Ovary (tissue), 9 donors: ENCODE data around the gene SPOCK1. TPM values are rescaled to one million over a fixed set of nuclear protein-coding genes. Genes with fewer than 3 reads are reported as not detected.

Experiments used
- DNase-seq, 5 donors: peaks; one replicate each; pipeline ENCODE4 v3.0.0-alpha.2; 2019 to 2020
- H3K27ac ChIP-seq, 2 donors: fragments of 200-600 bp; one replicate each; pipeline versions ENCODE4 v1.5.1 to v1.8.0; 2019 to 2022
- H3K27me3 ChIP-seq: fragments of 200-600 bp; one replicate; pipeline ENCODE4 v1.8.0; 2022
- H3K36me3 ChIP-seq: fragments of 200-600 bp; sonication (generic); one replicate; pipeline ENCODE4 v1.5.1; 2019
- H3K4me1 ChIP-seq: one replicate; pipeline ENCODE4 v1.8.1; 2013; ENCODE audit warnings: mild to moderate bottlenecking, moderate library complexity; ENCODE audit not compliant: insufficient read depth
- H3K4me3 ChIP-seq: fragments of 200-600 bp; sonication (generic); one replicate; pipeline ENCODE4 v1.5.1; 2017
- H3K9me3 ChIP-seq, 2 donors: fragments of 200-600 bp in 1 of 2; sonication (generic) in 1 of 2; one replicate each; pipeline versions ENCODE4 v1.5.1 to v1.8.1; 2013 to 2019; ENCODE audit warnings: mild to moderate bottlenecking in 1 of 2, moderate library complexity in 1 of 2
- EP300 ChIP-seq: sonication (generic); formaldehyde crosslinking; IDR thresholded peaks from one replicate; pipeline ENCODE4 v1.6.1; 2017; ENCODE audit warnings: antibody characterized with exemption
- POLR2A ChIP-seq: fragments of 450-650 bp; IDR thresholded peaks from one replicate; pipeline ENCODE4 v1.6.1; 2017; ENCODE audit warnings: antibody characterized with exemption, mild to moderate bottlenecking, moderate library complexity
- WGBS, 3 donors: extraction: QIAGEN DNeasy Blood & Tissue Kit in 1 of 3; methylation state at CpG; one replicate each; pipeline versions ENCODE4 v1.1.5 to v1.1.7; 2013 to 2017; 5-methylcytosine and 5-hydroxymethylcytosine counted together
- intact Hi-C, 4 donors: fragments of 100-400 bp; cut with DNase I; formaldehyde crosslinking; loops; one replicate each; pipeline versions ENCODE4 v1.11.0 to v1.15.1; 2022 to 2023
- polyA plus RNA-seq, 2 donors: library from polyadenylated mRNA; stranded (reverse); fragments of 200-250 nt in 1 of 2; fragments of 350-450 nt in 1 of 2; fragmentation: Illumina TruSeq in 1 of 2; extraction: RNeasy Lipid Tissue Mini Kit (QIAGEN cat#74804) in 1 of 2; gene quantifications; one replicate each; pipeline ENCODE4 v1.2.3, GENCODE V29; 2013 to 2014
- total RNA-seq, 7 donors: library from RNA; depleted of rRNA in 2 of 7; stranded (reverse); fragments of >200 nt in 2 of 7; fragmentation: NEBNext Ultra II Directional in 3 of 7; extraction: Animal tissue kit (Norgen Biotek cat#: 25700) in 3 of 7; gene quantifications; one replicate each; pipeline versions ENCODE4 v1.1.0 to v1.2.4, GENCODE V29; 2016 to 2023
- TF ChIP-seq, protein P1 (sequence below), 3 donors: fragments of 450-650 bp in 2 of 3; fragments of 200-600 bp in 1 of 3; IDR thresholded peaks; one replicate each; pipeline versions ENCODE4 v1.5.1 to v1.8.0; 2016 to 2022; ENCODE audit warnings: antibody characterized with exemption in 3 of 3, mild to moderate bottlenecking in 1 of 3
- donor health status: DM: no; HTN: no; CAD: no; lungs with moderate emphysema.
- donor health status: DM: no; HTN: no; CAD: no.
- donor health status: Bipolar disorder and iron deficiency.
- donor health status: DM: yes; HTN: yes; CAD: no.
- donor health status: DM: no; HTN: no; CAD: no.
- donor health status: DM: yes; HTN: yes; CAD: no.

SPOCK1 gene
- total and polyA plus RNA-seq, 9 donors: 1.3 to 42.6 (median 10.8) TPM

DNA sequence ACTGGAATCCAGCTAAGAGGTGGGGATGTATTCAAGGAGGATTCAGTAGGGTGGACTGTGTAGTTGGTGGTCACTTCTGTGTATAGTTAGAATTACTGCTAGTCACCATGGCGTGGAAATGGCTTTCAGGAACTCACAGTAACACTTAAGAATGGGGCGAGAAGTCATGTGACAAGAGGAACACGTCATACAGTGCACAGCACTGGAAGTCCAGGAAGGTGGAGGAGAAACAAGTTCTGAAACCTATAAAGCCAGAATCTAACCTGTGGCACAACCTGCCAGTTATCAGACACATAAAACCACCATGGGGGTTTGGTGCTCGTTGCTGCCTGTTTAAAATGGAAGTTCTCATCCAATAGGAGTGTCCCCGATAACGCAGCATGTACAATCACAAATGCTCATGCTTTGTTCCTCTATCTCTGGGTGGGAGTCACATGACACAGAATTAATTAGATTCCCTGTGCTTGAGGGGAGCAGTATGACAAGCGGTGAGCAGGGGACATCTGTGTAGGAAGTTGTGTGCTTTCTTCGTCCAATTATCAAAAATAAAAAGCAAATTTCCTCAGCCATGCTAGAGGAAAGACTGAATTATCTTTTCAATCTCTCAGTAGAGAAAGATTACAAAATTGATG is 193.0 kb downstream of the SPOCK1 start:
- intact Hi-C loops: no loop called here
- no peaks in the 10 kb centered on the region for H3K9me3 ChIP-seq
- H3K27ac ChIP-seq: no peak overlapping the region
- no peaks in the 10 kb centered on the region for H3K4me1 ChIP-seq
- H3K36me3 ChIP-seq: no peaks in the 10 kb centered on the region
- no peak for DNase-seq
- no peak overlapping the region for H3K4me3 ChIP-seq
- 73 to 85% (median 74%) methylated on average over 8 of the region's 8 CpGs for WGBS, 3 donors
- TF ChIP-seq POLR2A: no peak
- TF ChIP-seq, protein P1, sequence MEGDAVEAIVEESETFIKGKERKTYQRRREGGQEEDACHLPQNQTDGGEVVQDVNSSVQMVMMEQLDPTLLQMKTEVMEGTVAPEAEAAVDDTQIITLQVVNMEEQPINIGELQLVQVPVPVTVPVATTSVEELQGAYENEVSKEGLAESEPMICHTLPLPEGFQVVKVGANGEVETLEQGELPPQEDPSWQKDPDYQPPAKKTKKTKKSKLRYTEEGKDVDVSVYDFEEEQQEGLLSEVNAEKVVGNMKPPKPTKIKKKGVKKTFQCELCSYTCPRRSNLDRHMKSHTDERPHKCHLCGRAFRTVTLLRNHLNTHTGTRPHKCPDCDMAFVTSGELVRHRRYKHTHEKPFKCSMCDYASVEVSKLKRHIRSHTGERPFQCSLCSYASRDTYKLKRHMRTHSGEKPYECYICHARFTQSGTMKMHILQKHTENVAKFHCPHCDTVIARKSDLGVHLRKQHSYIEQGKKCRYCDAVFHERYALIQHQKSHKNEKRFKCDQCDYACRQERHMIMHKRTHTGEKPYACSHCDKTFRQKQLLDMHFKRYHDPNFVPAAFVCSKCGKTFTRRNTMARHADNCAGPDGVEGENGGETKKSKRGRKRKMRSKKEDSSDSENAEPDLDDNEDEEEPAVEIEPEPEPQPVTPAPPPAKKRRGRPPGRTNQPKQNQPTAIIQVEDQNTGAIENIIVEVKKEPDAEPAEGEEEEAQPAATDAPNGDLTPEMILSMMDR (IDR thresholded peaks at IDR 0.05): no peak
- TF ChIP-seq EP300: no peak
- no peaks in the 10 kb centered on the region for H3K27me3 ChIP-seq

DNA sequence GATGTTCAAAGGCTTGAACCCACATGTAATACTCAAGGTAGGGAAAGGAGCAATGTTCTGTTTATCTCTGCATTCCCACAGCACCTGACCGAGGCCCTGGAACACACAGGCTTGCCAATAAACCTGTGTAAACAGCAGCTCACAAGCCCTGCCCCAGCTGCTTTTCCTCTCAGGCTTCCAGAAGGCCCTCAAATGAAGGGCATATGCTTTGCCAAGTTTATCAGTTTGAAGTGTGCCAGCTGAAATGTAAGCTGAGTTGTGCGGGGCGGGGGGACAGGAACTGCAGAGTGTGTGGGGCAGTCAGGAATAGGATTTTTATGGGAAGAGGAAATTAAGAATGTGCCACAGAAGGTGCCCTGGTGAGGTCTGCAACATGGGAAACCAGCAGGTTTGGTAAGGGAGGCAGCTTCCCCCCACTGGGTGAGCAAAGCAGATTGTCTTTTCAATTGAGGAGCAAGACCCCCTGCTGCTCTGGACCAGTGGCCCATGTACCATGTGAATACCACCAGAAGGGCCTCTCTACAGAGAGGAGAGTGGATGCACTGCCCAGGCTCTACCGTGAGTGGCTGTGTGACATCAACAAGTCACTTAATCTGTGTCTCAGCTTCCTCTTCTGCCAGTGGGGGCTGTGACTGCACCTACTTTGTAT is 194.8 kb downstream of the SPOCK1 start:
- TF ChIP-seq, protein P1 (IDR thresholded peaks at IDR 0.05): no peak
- no peak for TF ChIP-seq POLR2A
- no peak for TF ChIP-seq EP300
- Histone ChIP-seq H3K4me1 (no peaks in the 10 kb centered on the region), H3K27ac (no peak overlapping the region), H3K36me3 (no peaks in the 10 kb centered on the region), H3K9me3 (no peaks in the 10 kb centered on the region), H3K27me3 (no peaks in the 10 kb centered on the region), H3K4me3 (no peak overlapping the region)
- intact Hi-C loops: no loop called here
- no peak for DNase-seq
- WGBS, 3 donors: 41 to 66% (median 54%) methylated on average over 4 of the region's 4 CpGs

DNA sequence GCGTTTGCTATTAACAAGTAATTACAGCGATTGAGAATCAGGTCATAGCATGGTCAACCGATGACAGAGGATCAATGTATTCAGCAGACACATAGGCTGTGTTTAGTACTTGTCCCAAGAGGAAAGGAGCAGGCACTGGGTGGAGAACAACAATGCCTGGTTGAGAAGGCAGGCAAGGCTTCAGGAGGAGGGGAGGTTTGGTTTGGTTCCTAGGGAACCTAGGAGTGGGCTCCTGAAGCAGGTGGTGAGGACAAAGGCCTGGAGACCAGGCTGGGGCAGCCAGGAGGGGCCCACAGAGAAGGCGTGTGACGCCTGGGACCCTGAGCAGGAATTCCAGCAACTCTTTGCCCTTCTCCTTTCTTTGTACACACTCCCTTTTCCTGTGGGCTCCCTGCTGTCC is 195.6 kb downstream of the SPOCK1 start:
- 78 to 89% (median 79%) methylated on average over 5 of the region's 5 CpGs for WGBS, 3 donors
- Histone ChIP-seq H3K36me3 (no peaks in the 10 kb centered on the region), H3K4me1 (no peaks in the 10 kb centered on the region), H3K4me3 (no peak overlapping the region), H3K27me3 (no peaks in the 10 kb centered on the region), H3K27ac (no peak overlapping the region), H3K9me3 (no peaks in the 10 kb centered on the region)
- no peak for DNase-seq
- intact Hi-C loops: no loop called here
- TF ChIP-seq, protein P1 (IDR thresholded peaks at IDR 0.05): no peak
- TF ChIP-seq POLR2A (no peak), EP300 (no peak)

DNA sequence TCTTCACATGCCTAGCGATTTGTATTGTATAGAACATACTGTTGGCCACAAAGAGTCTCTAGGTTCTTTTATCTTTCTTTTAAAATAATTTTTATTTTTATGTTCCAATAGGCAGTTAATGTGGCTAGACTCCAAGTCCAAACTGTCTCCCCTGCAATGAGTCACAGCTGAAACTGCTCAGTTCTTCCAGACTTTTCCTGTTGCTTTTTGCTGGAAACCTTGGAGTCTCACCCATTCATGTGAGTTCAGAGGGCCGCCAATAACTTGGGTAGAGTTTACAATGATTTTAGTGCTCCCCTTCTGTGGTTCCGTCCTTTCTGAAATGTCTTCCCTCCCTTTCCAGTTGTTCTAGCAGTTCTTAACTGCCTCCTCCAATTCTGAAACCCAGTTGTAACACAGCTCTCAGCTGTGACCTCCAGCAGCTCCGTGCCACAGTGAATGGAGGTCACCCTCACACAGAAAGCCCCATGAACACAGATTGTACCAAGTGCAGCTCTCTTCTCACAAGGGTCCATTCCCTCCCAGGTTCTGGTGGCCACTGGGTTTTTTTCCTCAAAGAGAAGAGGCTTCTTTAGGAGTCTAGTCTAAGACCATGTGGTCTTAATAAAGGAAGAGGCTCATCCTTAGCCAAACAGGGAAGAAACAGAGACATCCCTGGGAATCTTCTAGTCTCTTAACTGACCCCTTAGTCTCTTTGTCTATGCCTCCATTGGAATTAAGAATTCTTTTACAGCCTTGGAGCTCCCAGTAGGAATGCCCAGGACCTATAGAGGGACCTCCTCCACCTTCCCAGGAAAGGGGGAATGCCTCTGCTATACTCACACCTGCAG is 198.5 kb downstream of the SPOCK1 start:
- Histone ChIP-seq H3K9me3 (no peaks in the 10 kb centered on the region), H3K27me3 (no peaks in the 10 kb centered on the region), H3K4me1 (no peaks in the 10 kb centered on the region), H3K4me3 (no peak overlapping the region), H3K27ac (no peak overlapping the region), H3K36me3 (no peaks in the 10 kb centered on the region)
- 29 to 55% (median 46%) methylated on average over 4 of the region's 4 CpGs for WGBS, 3 donors
- no peak for DNase-seq
- intact Hi-C loops: no loop called here
- TF ChIP-seq, protein P1 (IDR thresholded peaks at IDR 0.05): no peak
- TF ChIP-seq EP300: no peak
- no peak for TF ChIP-seq POLR2A
